AG04449 (cell line): ENCODE data around the gene SELP.
"Not testable (repeated sequence)": the region's sequence is repeated elsewhere in the genome, so short reads cannot be mapped to it uniquely, and the experiment has no call there.

Experiments
- CTCF ChIA-PET: fragments of 350-600 bp; formaldehyde crosslinking; extraction: SDS; loops from one replicate; lab custom pipeline; 2021; ENCODE audit warnings: antibody characterized with exemption; lab: Yijun Ruan, JAX
- POLR2A ChIA-PET: fragments of 400-600, 350-600 bp; formaldehyde crosslinking; extraction: SDS; loops from one replicate; lab custom pipeline; 2020; ENCODE audit warnings: antibody characterized with exemption, inconsistent platforms; lab: Yijun Ruan, JAX
- DNase-seq: peaks from one replicate; pipeline ENCODE4 v3.0.0-alpha.2; 2010; ENCODE audit warnings: low read depth, low spot score
- H3K4me3 ChIP-seq: 2 replicates; pipeline ENCODE4 v1.5.1; 2011; ENCODE audit warnings: low read depth, mild to moderate bottlenecking, control low read depth, low read length
- TF ChIP-seq, protein P1 (sequence below): IDR thresholded peaks from one replicate; pipeline ENCODE4 v1.5.1; 2011; ENCODE audit warnings: mild to moderate bottlenecking, moderate library complexity, low read length, control low read depth, inconsistent platforms; ENCODE audit not compliant: insufficient read depth; ENCODE audit errors: missing control alignments

Gene SELP

GRCh38 chr1:169630006-169630405 lies at the start of gene SELP:
SELP (minus strand) TSS chr1:169630124; CDS start chr1:169630074, 50 bp downstream.
- CTCF ChIA-PET, result no interaction called here
- POLR2A ChIA-PET, result no interaction called here
- TF ChIP-seq, protein P1, sequence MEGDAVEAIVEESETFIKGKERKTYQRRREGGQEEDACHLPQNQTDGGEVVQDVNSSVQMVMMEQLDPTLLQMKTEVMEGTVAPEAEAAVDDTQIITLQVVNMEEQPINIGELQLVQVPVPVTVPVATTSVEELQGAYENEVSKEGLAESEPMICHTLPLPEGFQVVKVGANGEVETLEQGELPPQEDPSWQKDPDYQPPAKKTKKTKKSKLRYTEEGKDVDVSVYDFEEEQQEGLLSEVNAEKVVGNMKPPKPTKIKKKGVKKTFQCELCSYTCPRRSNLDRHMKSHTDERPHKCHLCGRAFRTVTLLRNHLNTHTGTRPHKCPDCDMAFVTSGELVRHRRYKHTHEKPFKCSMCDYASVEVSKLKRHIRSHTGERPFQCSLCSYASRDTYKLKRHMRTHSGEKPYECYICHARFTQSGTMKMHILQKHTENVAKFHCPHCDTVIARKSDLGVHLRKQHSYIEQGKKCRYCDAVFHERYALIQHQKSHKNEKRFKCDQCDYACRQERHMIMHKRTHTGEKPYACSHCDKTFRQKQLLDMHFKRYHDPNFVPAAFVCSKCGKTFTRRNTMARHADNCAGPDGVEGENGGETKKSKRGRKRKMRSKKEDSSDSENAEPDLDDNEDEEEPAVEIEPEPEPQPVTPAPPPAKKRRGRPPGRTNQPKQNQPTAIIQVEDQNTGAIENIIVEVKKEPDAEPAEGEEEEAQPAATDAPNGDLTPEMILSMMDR, result no peak
- H3K4me3 ChIP-seq, result no peak within 1 kb of the TSS
- no peak for DNase-seq

- ChIA-PET POLR2A (no interaction called here), CTCF (no interaction called here)
- TF ChIP-seq, protein P1, result no peak
- no peak for DNase-seq
- no peak overlapping the region for H3K4me3 ChIP-seq
These were observed 49.8 kb upstream of the SELP start for GRCh38 chr1:169679692-169680091.

DNA sequence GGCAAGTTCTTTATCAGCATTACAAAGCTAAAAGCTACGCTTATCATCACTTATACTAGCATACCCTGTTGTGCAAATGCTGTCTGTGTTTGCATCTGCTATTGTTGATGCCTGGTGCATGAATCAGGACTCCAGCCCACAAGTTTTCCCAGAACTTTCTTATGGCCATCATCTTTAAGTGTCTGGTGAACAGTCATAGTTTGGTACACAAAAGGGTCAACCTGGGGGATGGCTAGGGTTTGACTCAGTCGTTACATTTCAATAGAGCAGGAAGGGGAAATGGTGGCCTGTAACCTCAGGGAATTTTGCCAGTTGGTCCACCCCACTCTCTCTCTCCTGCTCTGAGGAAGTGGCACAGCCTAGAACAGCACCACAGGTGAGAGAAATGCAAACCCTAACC lies 46.1 kb upstream of the SELP start:
- ChIA-PET CTCF (no interaction called here), POLR2A (no interaction called here)
- TF ChIP-seq, protein P1, result no peak
- H3K4me3 ChIP-seq, result no peak overlapping the region
- DNase-seq, result peak; percentile 2

DNA sequence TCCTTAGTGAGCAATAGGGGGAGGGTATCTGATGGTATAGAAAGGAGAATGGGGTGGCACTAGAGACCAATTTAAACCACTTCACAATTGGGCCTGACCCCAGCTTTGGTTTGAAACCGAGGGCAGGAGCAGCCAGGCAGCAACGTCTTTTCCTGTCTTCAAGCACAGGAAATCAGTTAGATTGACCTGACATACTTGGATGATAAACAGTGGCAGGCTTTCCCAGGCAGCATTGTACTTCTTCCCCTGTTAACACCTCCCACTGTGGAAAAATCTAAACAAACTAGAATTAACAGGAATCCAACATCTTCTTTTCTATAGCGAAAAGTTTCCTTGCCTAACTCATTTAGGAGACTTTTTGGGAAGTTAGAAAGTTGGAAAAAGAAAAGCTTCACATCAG lies 40.9 kb upstream of the SELP start:
- ChIA-PET POLR2A (no interaction called here), CTCF (no interaction called here)
- no peak for DNase-seq
- H3K4me3 ChIP-seq, result no peak overlapping the region
- TF ChIP-seq, protein P1, result no peak

- DNase-seq, H3K4me3 ChIP-seq, POLR2A ChIA-PET, CTCF ChIA-PET: not testable (repeated sequence)
These were observed 40.3 kb upstream of the SELP start for GRCh38 chr1:169670244-169670643.

DNA sequence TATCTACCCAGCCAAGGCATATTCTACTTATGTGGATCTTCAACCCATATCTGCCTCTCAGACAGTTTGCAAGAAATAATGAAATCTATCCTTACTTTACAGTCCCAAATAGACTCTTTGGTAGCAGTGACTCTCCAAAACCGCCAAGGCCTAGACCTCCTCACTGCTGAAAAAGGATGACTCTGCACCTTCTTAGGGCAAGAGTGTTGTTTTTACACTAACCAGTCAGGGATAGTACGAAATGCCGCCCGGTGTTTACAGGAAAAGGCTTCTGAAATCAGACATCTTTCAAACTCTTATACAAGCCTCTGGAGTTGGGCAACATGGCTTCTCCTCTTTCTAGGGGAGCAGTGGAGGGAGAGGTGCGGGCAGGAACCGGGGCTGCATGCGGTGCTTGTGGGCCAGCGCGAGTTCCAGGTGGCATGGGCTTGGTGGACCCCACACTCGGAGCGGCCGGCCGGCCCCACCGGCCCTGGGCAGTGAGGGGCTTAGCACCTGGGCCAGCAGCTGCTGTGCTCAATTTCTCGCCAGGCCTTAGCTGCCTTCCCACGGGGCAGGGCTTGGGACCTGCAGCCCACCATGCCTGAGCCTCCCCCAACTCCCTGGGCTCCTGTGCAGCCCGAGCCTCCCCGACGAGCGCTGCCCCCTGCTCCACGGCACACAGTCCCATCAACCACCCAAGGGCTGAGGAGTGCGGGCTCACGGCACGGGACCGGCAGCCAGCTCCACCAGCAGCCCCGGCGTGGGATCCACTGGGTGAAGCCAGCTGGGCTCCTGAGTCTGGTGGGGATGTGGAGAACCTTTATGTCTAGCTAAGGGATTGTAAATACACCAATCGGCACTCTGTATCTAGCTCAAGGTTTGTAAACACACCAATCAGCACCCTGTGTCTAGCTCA lies 38.0 kb upstream of the SELP start:
- DNase-seq, CTCF ChIA-PET, POLR2A ChIA-PET, H3K4me3 ChIP-seq: not testable (repeated sequence)

- DNase-seq, POLR2A ChIA-PET, CTCF ChIA-PET, H3K4me3 ChIP-seq: not testable (repeated sequence)
These were observed 37.3 kb upstream of the SELP start for GRCh38 chr1:169667227-169667639.

- DNase-seq, CTCF ChIA-PET, H3K4me3 ChIP-seq, POLR2A ChIA-PET: not testable (repeated sequence)
These were observed 32.8 kb upstream of the SELP start for GRCh38 chr1:169662680-169663079.

- POLR2A ChIA-PET, CTCF ChIA-PET, DNase-seq, H3K4me3 ChIP-seq: not testable (repeated sequence)
These were observed 31.1 kb upstream of the SELP start for GRCh38 chr1:169661066-169661465.

DNA sequence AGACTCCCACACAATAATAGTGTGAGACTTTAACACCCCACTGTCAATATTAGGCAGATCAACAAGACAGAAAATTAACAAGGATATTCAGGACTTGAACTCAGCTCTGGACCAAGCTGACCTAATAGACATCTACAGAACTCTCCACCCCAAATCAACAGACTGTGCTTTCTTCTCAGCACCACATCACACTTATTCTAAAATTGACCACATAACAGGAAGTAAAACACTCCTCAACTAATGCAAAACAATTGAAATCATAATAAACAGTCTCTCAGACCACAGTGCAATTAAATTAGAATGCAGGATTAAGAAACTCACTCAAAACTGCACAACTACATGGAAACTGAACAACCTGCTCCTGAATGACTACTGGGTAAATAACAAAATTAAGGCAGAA lies 28.9 kb upstream of the SELP start:
- CTCF ChIA-PET, H3K4me3 ChIP-seq, DNase-seq, POLR2A ChIA-PET: not testable (repeated sequence)
